SHP77 (cell line): Measurements from ENCODE around the gene SCGB2B2.
A peak's percentile ranks its signal among the peaks of the same experiment; 100 is the strongest.
"Not testable (repeated sequence)": the region's sequence is repeated elsewhere in the genome, so short reads cannot be mapped to it uniquely, and the experiment has no call there.

ENCODE experiments used
- DNase-seq, 2 experiments: peaks; one replicate each; lab custom pipeline; 2025; lab: John Stamatoyannopoulos, UW

Gene SCGB2B2

GRCh38 chr19:34676697-34677385 lies at the start of gene SCGB2B2:
Gene SCGB2B2 (minus strand): TSS chr19:34677159. CDS start chr19:34594563, 82,596 bp downstream.
- peak; percentile 86 to 88 for DNase-seq

- DNase-seq, result no peak
These were observed 48.4 kb upstream of the SCGB2B2 start for GRCh38 chr19:34725400-34725799.

- no peak for DNase-seq
These were observed 45.4 kb upstream of the SCGB2B2 start for GRCh38 chr19:34722353-34722752.

GRCh38 chr19:34715357-34715756 lies 38.4 kb upstream of the SCGB2B2 start:
- no peak for DNase-seq

GRCh38 chr19:34713262-34713637 lies 36.3 kb upstream of the SCGB2B2 start:
- no peak for DNase-seq

GRCh38 chr19:34712395-34713261 lies 35.7 kb upstream of the SCGB2B2 start:
- peak; percentile 66 to 81 for DNase-seq

- no peak for DNase-seq
These were observed 34.9 kb upstream of the SCGB2B2 start for GRCh38 chr19:34711890-34712289.

- peak; percentile 30 to 52 for DNase-seq
These were observed 30.7 kb upstream of the SCGB2B2 start for GRCh38 chr19:34707661-34708060.

GRCh38 chr19:34692549-34692948 lies 15.6 kb upstream of the SCGB2B2 start:
- DNase-seq, result no peak

- no peak for DNase-seq
These were observed 13.4 kb upstream of the SCGB2B2 start for GRCh38 chr19:34690372-34690771.

GRCh38 chr19:34688592-34688991 lies 11.6 kb upstream of the SCGB2B2 start:
- DNase-seq, result no peak

- no peak for DNase-seq
These were observed 10.4 kb upstream of the SCGB2B2 start for GRCh38 chr19:34687348-34687747.

- DNase-seq, result no peak
These were observed 9.5 kb upstream of the SCGB2B2 start for GRCh38 chr19:34686455-34686854.

- DNase-seq, result not testable (repeated sequence)
These were observed 8.3 kb upstream of the SCGB2B2 start for GRCh38 chr19:34685266-34685665.

GRCh38 chr19:34681478-34681877 lies 4.5 kb upstream of the SCGB2B2 start:
- DNase-seq, result no peak

- no peak for DNase-seq
These were observed 1.5 kb upstream of the SCGB2B2 start for GRCh38 chr19:34678421-34678820.

- DNase-seq, result no peak
These were observed 1.1 kb upstream of the SCGB2B2 start for GRCh38 chr19:34678085-34678412.

GRCh38 chr19:34677386-34678084 lies 576 bp upstream of the SCGB2B2 start, which contains the start of gene ZNF302:
Gene ZNF302 (plus strand): TSS chr19:34677678. CDS start chr19:34678805, 1,127 bp downstream.
- peak; percentile 92 to 94 for DNase-seq

GRCh38 chr19:34675919-34676318 lies 1.0 kb downstream of the SCGB2B2 start:
- DNase-seq, result no peak

- no peak for DNase-seq
These were observed 1.7 kb downstream of the SCGB2B2 start for GRCh38 chr19:34675250-34675649.

- no peak for DNase-seq
These were observed 3.4 kb downstream of the SCGB2B2 start for GRCh38 chr19:34673590-34673989.

- DNase-seq, result no peak
These were observed 5.0 kb downstream of the SCGB2B2 start for GRCh38 chr19:34671972-34672371.

GRCh38 chr19:34669305-34669704 lies 7.7 kb downstream of the SCGB2B2 start:
- DNase-seq, result no peak
